GM13976 (cell line): ENCODE measurements around the gene COA8.

Experiments
- DNase-seq: peaks from one replicate; pipeline ENCODE4 v3.0.0; 2012; ENCODE audit warnings: low spot score
- CTCF ChIP-seq: IDR thresholded peaks from 2 replicates; pipeline ENCODE4 v1.5.1; 2012; ENCODE audit warnings: borderline replicate concordance, mild to moderate bottlenecking; ENCODE audit not compliant: insufficient read depth; ENCODE audit errors: extremely low read depth, missing control alignments, control extremely low read depth
- in situ Hi-C: fragments of 300-500 bp; cut with MboI; formaldehyde crosslinking; loops from one replicate; pipeline ENCODE4 v1.12.0; 2022; ENCODE audit warnings: low sequenced_read_pairs, mixed read lengths, inconsistent platforms; ENCODE audit not compliant: unreplicated experiment

The COA8 gene

GRCh38 chr14:103628684-103629502 is 66.1 kb downstream of the COA8 start, which contains the start of gene KLC1:
Gene KLC1, plus strand, starts transcription at chr14:103629211. Its CDS starts 25,354 bp downstream, at chr14:103654565.
- TF ChIP-seq CTCF = peak; percentile 16
- DNase-seq = peak; percentile 95
- in situ Hi-C loops = no loop called here

GRCh38 chr14:103629503-103630121 is 66.9 kb downstream of the COA8 start:
- in situ Hi-C loops = no loop called here
- DNase-seq = peak; percentile 81
- no peak for TF ChIP-seq CTCF

- TF ChIP-seq CTCF = no peak
- no peak for DNase-seq
- in situ Hi-C loops = no loop called here
These were observed 67.8 kb downstream of the COA8 start for GRCh38 chr14:103630364-103631108.

GRCh38 chr14:103633391-103633790 is 70.6 kb downstream of the COA8 start:
- no peak for TF ChIP-seq CTCF
- no peak for DNase-seq
- in situ Hi-C loops = no loop called here

GRCh38 chr14:103634156-103634555 is 71.4 kb downstream of the COA8 start:
- no peak for TF ChIP-seq CTCF
- no peak for DNase-seq
- in situ Hi-C loops = no loop called here

- TF ChIP-seq CTCF = no peak
- DNase-seq = no peak
- in situ Hi-C loops = no loop called here
These were observed 75.8 kb downstream of the COA8 start for GRCh38 chr14:103638594-103638993.
